Measurements from ENCODE around the gene ATOH7.
"Not testable (repeated sequence)": the region's sequence is repeated elsewhere in the genome, so short reads cannot be mapped to it uniquely, and the experiment has no call there.

Gene ATOH7

DNA sequence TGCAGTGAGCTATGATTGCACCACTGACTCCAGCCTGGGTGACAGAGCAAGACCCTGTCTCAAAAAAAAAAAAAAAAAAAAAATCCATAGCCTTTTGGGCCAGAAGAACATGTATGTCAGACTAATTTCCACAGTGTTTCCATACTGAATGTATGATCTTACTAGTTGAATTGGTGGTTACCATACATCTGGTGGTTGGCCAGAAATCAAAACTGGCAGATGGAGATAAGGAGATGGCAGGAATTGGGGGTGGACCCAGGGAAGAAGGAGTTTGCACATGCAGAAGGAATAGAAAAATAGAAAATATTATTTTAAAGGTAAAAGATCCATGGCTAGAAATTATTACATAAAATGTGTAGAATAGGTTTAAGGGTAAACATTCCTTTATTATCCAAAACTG lies 3.7 kb upstream of the ATOH7 start:
- DNase-seq, result no peak

DNA sequence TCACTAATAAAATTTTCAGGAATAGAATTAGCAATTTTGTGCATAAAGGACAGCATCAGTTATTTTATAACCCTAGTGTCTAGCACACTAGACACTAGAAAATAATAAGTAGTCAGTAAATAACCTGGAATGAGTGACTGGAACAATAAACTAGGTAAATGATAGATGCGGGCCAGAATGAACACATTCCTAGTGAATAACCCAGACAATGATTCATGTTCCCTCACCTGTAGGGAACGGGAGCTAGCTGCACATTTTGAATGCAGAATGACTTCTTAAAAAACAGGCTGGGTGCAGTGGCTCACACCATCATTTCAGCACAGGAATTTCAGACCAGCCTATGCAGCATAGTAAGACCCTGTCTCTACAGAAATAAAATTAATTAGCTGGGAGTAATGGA lies 3.2 kb upstream of the ATOH7 start:
- DNase-seq, result no peak

DNA sequence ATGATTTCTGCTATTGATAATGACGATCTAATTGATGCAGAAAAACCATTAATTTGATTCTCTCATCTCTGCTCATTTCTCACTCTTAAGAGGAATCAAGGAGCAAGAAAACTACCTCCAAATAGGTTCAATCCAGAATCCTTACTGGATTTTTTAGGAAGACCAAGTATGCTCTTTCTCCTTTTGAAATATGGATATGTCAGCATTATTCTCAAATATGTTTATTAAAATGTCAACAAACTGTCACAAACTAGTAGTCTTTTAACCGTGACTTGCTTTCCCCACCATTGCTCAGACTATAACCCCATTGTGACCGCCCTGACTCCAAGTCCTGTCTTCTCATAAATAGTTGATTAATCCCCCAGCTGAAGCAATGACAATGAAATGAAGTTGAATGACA lies 1.1 kb upstream of the ATOH7 start:
- no peak for DNase-seq

DNA sequence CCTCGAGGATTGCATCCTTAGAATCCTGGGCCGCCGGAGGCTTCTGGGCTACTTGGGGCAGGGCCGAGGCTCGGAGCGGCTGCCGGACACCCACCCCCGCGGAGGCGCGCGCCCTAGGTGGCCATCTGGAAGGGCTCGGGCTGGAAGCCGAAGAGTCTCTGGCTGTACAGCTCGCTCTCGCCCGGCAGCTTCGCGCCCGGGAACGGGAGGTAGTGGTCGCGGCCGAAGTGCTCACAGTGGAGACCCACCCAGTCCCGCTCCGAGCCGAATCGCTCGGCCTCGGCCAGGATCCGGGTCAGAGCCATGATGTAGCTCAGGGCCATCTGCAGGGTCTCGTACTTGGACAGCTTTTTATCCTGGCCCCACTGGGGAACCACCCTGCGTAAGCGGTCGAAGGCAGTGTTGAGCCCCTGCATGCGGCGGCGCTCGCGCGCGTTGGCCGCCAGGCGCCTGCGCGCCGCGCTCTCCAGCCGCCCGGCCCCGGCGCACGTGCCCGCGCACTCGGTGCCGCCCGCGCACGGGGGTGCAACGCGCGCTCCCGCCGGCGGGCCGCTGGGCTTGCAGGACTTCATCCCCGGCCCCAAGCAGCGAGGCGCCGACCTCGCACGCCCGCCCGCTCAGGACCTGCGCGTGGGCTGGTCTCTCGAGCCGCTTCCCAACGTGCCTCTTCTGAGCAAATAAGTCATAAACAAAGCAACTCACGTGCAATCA lies 652 bp downstream of the ATOH7 start:
- peak; percentile 70 for DNase-seq

DNA sequence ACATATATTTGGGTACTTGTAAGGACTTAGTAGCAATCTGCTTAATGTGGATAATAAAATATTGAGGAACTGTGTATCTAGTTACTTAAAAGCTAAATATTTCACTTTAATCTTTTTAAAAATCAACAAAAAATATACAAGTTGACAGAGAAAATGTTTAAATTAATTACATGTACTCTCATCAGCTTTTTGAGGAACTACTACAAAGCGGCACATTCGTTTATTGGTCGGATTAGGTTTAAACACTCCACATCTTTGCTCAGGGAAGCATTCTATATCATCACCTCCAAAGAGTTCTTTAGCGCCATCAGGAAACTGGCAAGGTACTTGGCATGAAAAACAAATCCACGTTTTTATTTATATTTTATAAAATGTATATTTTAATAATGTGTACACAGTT lies 1.6 kb downstream of the ATOH7 start:
- no peak for DNase-seq

DNA sequence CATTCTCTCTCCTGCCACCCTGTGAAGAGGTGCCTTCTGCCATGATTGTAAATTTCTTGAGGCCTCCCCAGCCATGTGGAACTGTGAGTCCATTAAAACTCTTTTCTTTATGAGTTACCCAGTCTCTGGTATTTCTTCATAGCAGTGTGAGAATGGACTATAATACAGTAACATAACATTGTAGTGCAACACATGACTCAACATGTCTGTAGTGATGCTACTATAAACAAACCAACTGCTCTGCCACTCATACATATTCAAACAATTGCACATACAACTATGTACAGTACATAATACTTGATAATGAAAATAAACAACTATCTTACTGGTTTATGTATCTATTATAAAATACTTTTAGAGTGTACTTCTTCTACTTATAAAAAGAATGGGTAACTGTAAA lies 7.1 kb downstream of the ATOH7 start:
- no peak for DNase-seq

DNA sequence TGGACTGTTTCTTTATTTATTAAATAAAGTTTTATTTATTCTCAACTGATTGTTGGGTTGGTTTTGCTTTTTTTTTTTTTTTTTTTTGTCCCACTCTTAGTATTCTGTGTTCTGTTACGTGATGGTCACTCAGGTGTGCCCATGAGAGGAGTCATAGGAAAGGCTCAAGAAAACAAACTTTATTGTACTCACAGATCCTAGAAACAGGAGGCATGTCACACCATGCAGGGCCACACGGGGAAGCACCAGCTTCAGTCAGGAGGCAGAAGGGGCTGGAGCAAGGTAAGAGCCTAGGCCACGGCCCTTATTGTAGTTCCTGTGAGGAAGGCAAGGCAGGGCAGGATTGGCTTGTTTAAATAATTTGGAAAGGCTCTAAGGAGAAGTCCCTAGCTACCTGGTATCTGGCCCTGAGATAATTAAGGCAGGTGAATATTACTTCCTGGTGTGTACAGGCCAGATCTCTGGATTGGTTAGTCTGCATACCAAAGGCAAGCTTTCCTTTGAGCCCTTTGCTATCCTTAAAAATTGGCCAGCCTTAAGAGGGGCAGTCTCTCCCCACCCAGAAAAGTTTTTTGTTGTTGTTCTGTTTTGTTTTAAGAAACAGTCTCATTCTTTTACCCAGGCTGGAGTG lies 8.3 kb downstream of the ATOH7 start:
- DNase-seq, result no peak

DNA sequence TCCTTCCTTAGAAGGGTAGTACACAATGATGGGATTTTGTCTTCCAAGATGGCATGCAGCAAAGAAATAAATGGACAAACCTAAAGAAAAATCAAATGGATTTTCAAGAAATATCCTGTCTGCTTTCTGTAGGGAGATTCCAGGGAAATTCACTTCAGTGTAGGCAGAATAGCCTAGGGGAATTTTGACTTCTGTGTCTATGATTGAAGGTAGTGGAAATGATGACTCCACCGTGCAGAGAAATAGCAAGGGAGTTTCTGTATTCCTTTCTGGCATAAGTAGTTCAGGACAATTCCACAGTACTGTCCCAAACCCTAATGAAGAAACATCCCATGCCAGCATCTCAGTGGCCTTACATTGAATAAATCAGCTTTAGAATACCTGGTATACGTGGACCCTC lies 9.5 kb downstream of the ATOH7 start:
- no peak for DNase-seq

DNA sequence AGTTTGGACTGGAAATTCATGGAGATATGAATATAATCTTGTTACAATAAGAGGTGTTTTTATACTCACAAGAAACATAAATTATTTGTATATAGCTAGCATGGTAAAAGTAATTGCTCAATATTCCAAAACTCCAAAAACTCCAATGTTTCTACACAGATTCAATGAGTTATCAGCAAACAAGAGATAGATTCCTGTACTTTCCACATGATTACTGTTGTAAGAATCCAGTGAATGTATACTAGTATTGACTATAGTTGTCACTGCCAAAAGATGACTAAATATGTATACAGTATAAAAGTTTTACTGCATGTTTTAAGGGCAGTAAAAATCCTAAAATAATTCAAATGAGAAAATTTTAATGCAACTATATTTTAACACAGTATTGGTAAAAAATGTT lies 10.7 kb downstream of the ATOH7 start:
- DNase-seq, result no peak

DNA sequence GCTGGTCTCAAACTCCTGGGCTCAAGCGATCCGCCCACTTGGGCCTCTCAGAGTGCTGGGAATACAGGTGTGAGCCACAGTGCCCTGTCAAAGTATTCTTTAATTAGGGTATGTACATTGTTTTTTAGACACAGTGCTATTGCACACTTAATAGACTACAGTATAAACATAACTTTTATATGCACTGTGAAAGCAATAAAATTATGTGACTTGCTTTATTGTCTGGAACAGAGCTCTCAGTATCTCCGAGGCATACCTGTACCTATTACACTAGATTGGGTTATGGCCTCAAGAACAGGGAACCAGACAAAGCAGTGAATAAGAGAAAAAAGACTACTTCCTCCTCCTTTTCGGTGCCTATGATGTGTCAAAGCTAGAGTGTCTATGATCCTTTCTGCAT lies 13.1 kb downstream of the ATOH7 start:
- DNase-seq, result no peak

DNA sequence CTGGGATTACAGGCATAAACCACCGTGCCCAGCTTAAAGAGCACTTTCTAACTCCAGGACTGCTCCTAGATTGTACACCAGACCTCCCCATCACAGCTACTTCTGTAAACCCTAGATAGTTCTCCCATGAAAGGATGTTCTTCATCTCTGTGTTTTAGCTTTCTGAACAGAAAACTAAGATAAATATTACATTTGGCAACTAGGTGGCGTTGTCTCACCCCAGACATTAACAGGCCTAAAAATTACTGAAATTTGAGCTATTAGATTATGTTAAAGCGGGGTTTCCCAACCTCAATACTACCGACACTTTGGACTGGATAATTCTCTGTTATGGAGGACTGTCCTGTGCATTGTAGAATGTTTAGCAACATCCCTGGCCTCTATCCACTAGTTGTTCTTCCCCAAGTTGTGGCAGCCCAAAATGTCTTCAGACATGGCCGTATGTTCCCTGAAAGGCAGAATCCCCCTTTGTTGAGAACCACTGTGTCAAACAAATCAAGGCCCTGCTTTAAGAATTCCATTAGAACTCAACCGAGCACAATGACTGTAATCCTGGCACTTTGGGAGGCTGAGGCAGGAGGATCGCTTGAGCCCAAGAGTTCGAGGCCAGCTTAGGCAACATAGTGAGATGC lies 19.1 kb downstream of the ATOH7 start:
- no peak for DNase-seq

DNA sequence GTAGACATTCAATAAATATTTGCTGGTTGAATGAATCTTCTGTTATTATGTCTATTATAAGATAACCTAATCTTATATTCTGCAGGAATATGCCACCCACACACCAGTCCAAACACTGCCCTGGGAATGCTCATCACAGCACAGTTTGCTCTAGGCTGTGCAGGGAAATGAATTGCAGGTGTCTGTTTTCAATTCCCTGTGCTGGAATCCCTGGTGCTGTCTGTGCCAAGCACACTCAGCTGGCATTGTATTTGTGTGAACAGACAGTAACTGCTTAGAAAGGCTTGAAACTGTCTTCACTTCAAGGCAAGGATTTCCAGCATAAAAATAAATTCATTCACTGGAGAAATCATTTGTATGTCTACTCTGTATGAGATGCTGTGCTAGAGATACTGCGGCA lies 20.2 kb downstream of the ATOH7 start:
- no peak for DNase-seq

DNA sequence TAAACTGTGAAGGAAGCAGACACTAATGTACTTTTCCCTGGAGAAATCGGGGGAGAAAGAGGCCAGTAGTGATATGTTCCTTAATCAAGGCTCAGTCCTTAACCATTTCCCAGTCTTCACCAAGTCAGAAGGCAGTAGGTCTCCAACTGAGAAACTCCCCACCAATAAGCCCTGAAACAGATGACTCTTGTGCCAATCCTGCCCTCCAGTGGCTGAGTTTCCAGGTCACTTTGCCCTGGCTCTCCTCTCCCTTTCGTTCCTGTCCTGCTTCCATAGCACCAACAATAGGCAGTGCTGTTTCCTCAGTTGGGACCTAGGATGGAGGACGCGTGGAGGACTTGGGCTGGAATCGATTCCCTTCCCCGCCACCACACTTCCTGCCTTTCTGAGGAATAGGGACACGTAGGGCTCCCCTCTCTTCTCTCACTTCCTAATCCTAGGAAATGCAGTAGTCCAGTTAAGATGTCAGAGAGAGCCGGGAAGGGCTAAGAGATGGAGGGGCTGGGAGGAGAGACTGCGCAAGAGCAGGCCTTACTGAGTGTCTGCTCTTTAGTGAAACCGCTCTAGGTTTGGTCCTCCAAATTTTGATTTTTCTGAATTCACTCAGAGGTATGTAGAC lies 23.4 kb downstream of the ATOH7 start:
- DNase-seq, result peak; percentile 44

DNA sequence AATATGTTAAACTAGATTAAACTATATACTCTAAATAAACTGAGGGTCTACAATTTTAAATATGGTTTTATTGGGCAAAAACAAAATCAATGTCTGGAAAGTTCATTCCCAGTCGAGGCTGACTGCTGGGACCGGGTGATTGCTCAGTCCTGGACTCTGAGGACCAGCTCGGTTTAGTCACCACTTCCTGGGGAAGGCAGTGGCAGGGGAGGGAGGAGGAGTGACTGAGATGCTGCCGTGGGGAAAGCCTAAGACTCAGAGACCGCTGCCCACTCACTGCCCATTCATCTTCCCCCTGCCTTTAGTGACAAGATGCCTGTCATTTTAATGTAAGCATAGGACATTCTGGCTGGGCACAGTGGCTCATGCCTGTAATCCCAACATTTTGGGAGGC lies 29.0 kb downstream of the ATOH7 start:
- no peak for DNase-seq

DNA sequence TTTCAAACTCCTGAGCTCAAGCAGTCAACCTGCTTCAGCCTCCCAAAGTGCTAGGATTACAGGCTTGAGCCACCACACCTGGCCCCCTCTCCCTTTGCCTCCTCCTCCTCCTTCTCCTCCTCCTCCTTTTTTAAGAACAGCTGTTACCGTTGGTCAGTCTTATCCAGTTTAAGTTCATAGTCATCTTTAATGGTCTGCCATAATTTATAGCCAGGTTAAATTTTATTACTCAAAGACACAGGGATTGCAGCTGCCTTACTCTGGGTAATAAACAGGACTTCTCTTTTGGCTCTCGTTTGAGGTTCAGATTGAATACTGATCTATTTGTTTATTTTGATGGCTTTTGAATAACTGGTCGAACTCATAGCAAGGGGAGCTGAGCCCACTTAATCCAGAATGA lies 35.2 kb downstream of the ATOH7 start:
- DNase-seq, result no peak

DNA sequence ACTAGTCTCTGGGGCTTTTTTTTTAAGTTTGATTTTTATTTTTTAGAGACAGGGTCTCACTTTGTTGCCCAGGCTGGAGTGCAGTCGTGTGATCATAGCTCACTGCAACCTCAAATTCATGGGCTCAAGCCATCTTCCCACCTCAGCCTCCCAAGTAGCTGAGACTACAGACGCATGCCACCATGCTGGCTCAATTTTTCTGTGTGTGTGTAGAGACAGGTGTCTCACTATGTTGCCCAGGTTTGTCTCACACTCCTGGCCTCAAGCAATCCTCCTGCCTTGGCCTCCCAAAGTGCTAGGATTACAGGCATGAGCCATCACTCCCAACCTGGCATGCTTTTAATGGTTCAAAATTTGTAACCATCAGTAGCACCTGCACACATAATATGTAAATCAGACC lies 36.1 kb downstream of the ATOH7 start:
- not testable (repeated sequence) for DNase-seq

DNA sequence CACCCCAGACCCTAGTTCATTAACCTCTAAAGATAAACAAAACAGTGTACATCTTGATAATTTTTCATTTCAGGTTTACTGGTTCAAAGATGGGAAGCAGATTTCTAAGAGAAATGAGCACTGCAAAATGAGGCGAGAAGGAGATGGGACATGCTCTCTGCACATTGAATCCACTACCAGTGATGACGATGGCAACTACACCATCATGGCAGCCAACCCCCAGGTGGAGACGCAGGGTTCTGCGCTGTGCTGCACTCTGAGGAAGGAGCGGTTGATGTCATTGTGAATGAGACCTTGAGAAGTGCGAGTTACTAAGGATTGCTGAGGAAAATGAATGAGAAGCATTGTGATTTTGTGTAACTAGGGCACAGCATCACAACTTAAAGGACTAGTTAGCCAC lies 37.6 kb downstream of the ATOH7 start:
- DNase-seq, result no peak

DNA sequence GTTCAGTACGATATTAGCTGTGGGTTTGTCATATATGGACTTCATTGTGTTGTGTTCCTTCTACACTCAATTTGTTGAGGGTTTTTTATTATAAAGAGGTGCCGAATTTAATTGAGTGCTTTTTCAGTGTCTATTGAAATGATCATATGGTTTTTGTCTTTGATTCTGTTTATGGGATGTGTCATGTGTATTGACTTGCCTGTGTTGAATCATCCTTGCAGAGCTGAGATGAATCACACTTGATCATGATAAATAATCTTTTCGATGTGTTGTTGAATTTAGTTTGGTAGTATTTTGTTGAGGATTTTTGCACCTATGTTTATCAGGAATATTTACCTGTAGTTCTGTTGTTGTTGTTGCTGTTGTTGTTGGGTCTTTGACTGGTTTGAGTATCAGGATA lies 39.8 kb downstream of the ATOH7 start:
- DNase-seq, result no peak

DNA sequence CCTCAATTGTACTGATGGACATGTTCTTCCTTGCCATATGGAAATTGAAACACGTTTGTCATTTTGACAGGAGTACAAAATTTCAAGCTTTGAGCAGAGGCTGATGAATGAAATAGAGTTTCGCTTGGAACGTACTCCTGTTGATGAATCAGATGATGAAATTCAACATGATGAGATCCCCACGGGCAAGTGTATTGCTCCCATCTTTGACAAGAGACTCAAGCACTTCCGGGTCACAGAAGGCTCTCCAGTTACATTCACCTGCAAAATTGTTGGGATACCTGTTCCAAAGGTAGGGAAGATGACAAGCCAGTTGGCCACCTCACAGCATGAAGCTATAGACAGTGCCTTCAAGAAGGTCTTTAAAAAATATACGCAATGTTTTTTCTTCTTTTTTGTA lies 43.1 kb downstream of the ATOH7 start:
- no peak for DNase-seq

DNA sequence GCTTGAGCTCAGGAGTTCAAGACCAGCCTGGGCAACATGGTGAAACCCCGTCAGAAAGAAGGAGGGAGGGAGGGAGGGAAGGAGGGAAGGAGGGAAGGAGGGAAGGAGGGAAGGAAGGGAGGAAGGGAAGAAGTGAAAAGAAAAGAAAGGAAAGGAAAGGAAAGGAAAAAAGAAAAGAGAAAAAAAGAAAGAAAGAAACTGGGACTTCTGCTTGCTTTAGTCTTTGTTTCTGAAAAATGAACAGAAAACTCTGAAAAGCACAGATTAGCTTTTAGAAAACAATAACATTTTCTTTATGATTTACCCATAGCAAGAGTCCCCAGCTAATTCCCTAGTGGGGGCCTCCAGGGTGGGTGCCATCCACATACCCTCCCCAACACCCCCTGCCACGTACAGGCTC lies 46.8 kb downstream of the ATOH7 start:
- DNase-seq, result no peak

DNA sequence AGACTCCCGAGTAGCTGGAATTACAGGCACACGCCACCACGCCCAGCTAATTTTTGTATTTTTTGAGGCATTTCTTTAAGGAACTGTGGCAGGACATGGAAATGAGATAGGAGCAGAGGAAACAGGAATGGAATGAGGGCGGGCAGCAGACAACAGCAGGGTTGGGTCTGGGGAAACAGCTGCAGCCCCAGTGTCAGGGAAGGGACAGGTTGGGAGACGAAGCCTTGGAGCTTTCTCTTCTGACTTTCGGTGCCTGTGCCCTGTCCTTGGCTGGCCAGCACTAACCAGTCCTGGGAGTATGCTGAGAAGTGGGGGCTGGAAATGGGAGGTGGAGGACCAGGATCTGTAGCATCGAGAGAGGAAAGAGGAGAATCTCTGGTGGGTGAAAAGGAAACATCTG lies 47.4 kb downstream of the ATOH7 start:
- no peak for DNase-seq
